IMR-90 (cell line): ENCODE data around the gene DOCK2. TPM values are rescaled to one million over a fixed set of nuclear protein-coding genes. Genes with fewer than 3 reads are reported as not detected.

Experiments used
- ATAC-seq: fragments of 200-7000 bp; cut with Tn5 transposase; 2 replicates; pipeline ENCODE4 v1.9.1; 2020; ENCODE audit warnings: low read depth, mild to moderate bottlenecking, moderate library complexity
- BruUV-seq: library from RNA; stranded (reverse); fragments of 400-500 nt; replicated peaks from 2 replicates; lab custom pipeline; 2021; lab: Mats Ljungman, UMichigan
- CTCF ChIA-PET: fragments of 300-600 bp; formaldehyde crosslinking; extraction: SDS; loops from one replicate; lab custom pipeline; 2021; ENCODE audit warnings: antibody characterized with exemption; lab: Yijun Ruan, JAX
- POLR2A ChIA-PET: fragments of 300-600 bp; sonication (Branson Sonifier 250); formaldehyde crosslinking; loops from one replicate; lab custom pipeline; 2022; ENCODE audit warnings: antibody characterized with exemption; ENCODE audit not compliant: unreplicated experiment; lab: Charles Lee
- DNase-seq: peaks from one replicate; pipeline ENCODE4 v3.0.0; 2013
- H2AFZ ChIP-seq: replicated peaks from 2 replicates; pipeline ENCODE3; 2013; ENCODE audit warnings: low read length, mild to moderate bottlenecking; ENCODE audit not compliant: poor library complexity
- H2AK5ac ChIP-seq: 2 replicates; pipeline ENCODE4 v1.6.1; 2013; ENCODE audit warnings: low read depth, low read length, inconsistent platforms
- H2AK9ac ChIP-seq: replicated peaks from 2 replicates; pipeline ENCODE3; 2013; ENCODE audit warnings: mild to moderate bottlenecking, low read depth, low read length, moderate library complexity; ENCODE audit not compliant: poor library complexity
- H2BK120ac ChIP-seq: 2 replicates; pipeline ENCODE4 v1.6.1; 2013; ENCODE audit warnings: low read depth, low read length, inconsistent platforms
- H2BK15ac ChIP-seq: 3 replicates; pipeline ENCODE4 v1.6.1; 2013; ENCODE audit warnings: low read depth, low read length, inconsistent platforms
- H2BK20ac ChIP-seq: 2 replicates; pipeline ENCODE4 v1.6.1; 2013; ENCODE audit warnings: low read depth, mild to moderate bottlenecking, inconsistent platforms, low read length, moderate library complexity
- H2BK5ac ChIP-seq: 2 replicates; pipeline ENCODE4 v1.6.1; 2013; ENCODE audit warnings: mild to moderate bottlenecking, low read depth, low read length, inconsistent platforms; ENCODE audit not compliant: poor library complexity, severe bottlenecking
- H3K14ac ChIP-seq: replicated peaks from 2 replicates; pipeline ENCODE4 v1.6.1; 2013; ENCODE audit warnings: low read depth, low read length, inconsistent platforms
- H3K18ac ChIP-seq: 2 replicates; pipeline ENCODE4 v1.6.1; 2013; ENCODE audit warnings: low read depth, low read length, control low read depth
- H3K23ac ChIP-seq: 2 replicates; pipeline ENCODE4 v1.6.1; 2013; ENCODE audit warnings: low read depth, low read length, inconsistent platforms
- H3K27ac ChIP-seq: 2 replicates; pipeline ENCODE4 v1.5.1; 2013; ENCODE audit warnings: mild to moderate bottlenecking, control low read depth, low read length; ENCODE audit not compliant: insufficient read depth
- H3K27me3 ChIP-seq: 2 replicates; pipeline ENCODE4 v1.6.1; 2013; ENCODE audit warnings: low read length; ENCODE audit not compliant: control insufficient read depth, insufficient read depth
- H3K36me3 ChIP-seq: 2 replicates; pipeline ENCODE4 v1.6.1; 2013; ENCODE audit warnings: low read length, mixed read lengths; ENCODE audit not compliant: control insufficient read depth, insufficient read depth
- H3K4ac ChIP-seq: 2 replicates; pipeline ENCODE4 v1.6.1; 2013; ENCODE audit warnings: low read depth, low read length, inconsistent platforms
- H3K4me1 ChIP-seq: 2 replicates; pipeline ENCODE4 v1.6.1; 2013; ENCODE audit warnings: low read length, mixed read lengths; ENCODE audit not compliant: control insufficient read depth, insufficient read depth
- H3K4me2 ChIP-seq: 2 replicates; pipeline ENCODE4 v1.6.1; 2013; ENCODE audit warnings: low read depth, mild to moderate bottlenecking, control low read depth, low read length, moderate library complexity
- H3K4me3 ChIP-seq: 2 replicates; pipeline ENCODE4 v1.5.1; 2013; ENCODE audit warnings: low read depth, mild to moderate bottlenecking, control low read depth, low read length, moderate library complexity; ENCODE audit not compliant: insufficient read depth
- H3K56ac ChIP-seq: 2 replicates; pipeline ENCODE4 v1.6.1; 2013; ENCODE audit warnings: low read length, inconsistent platforms; ENCODE audit not compliant: insufficient read depth; ENCODE audit errors: extremely low read depth
- H3K79me1 ChIP-seq, 2 experiments: 2 replicates each; pipeline ENCODE4 v1.6.1; 2013; ENCODE audit warnings: low read length in 2 of 2, inconsistent platforms in 1 of 2, low read depth in 1 of 2
- H3K9ac ChIP-seq: 2 replicates; pipeline ENCODE4 v1.6.1; 2013; ENCODE audit warnings: low read depth, low read length, control low read depth
- H3K9me1 ChIP-seq: 2 replicates; pipeline ENCODE4 v1.6.1; 2013; ENCODE audit warnings: low read length, inconsistent platforms; ENCODE audit not compliant: insufficient read depth
- H3K9me3 ChIP-seq: 2 replicates; pipeline ENCODE4 v1.6.1; 2013; ENCODE audit warnings: low read length; ENCODE audit not compliant: control insufficient read depth, insufficient read depth
- H4K20me1 ChIP-seq: 2 replicates; pipeline ENCODE4 v1.6.1; 2013; ENCODE audit warnings: low read length, inconsistent platforms; ENCODE audit not compliant: insufficient read depth
- H4K5ac ChIP-seq: 2 replicates; pipeline ENCODE4 v1.6.1; 2013; ENCODE audit warnings: mild to moderate bottlenecking, low read depth, low read length, control low read depth
- H4K8ac ChIP-seq, 2 experiments: 2 replicates each; pipeline ENCODE4 v1.6.1; 2013; ENCODE audit warnings: low read depth in 2 of 2, low read length in 2 of 2, control low read depth in 1 of 2, inconsistent platforms in 1 of 2
- H4K91ac ChIP-seq: 2 replicates; pipeline ENCODE4 v1.6.1; 2013; ENCODE audit warnings: low read depth, low read length, inconsistent platforms; ENCODE audit not compliant: insufficient read depth
- BHLHE40 ChIP-seq: fragments of 150-350 bp; IDR thresholded peaks from 2 replicates; pipeline ENCODE4 v1.6.1; 2016; ENCODE audit warnings: mild to moderate bottlenecking, low read depth, low read length
- CEBPB ChIP-seq: IDR thresholded peaks from 2 replicates; pipeline ENCODE4 v1.6.1; 2012; ENCODE audit warnings: low read depth, low read length, improper control_type of control experiment
- CHD1 ChIP-seq: IDR thresholded peaks from 2 replicates; pipeline ENCODE4 v1.6.1; 2012; ENCODE audit warnings: low read depth, low read length, improper control_type of control experiment
- FOS ChIP-seq: fragments of 150-350 bp; IDR thresholded peaks from 2 replicates; pipeline ENCODE4 v1.6.1; 2016; ENCODE audit warnings: low read depth, low read length
- MAFK ChIP-seq: IDR thresholded peaks from 2 replicates; pipeline ENCODE4 v1.6.1; 2012; ENCODE audit warnings: low read depth, low read length, improper control_type of control experiment
- MAZ ChIP-seq: IDR thresholded peaks from 2 replicates; pipeline ENCODE4 v1.6.1; 2012; ENCODE audit warnings: low read depth, mild to moderate bottlenecking, low read length, improper control_type of control experiment, moderate library complexity, borderline replicate concordance
- MXI1 ChIP-seq: IDR thresholded peaks from 2 replicates; pipeline ENCODE4 v1.6.1; 2012; ENCODE audit warnings: low read depth, mild to moderate bottlenecking, low read length, moderate library complexity, borderline replicate concordance
- NFE2L2 ChIP-seq: fragments of 150-350 bp; IDR thresholded peaks from 2 replicates; pipeline ENCODE4 v1.6.1; 2016; ENCODE audit warnings: low read depth, mild to moderate bottlenecking, low read length
- POLR2A ChIP-seq: IDR thresholded peaks from 2 replicates; pipeline ENCODE4 v1.6.1; 2012; ENCODE audit warnings: mild to moderate bottlenecking, low read depth, low read length
- RAD21 ChIP-seq: IDR thresholded peaks from 2 replicates; pipeline ENCODE4 v1.6.1; 2012; ENCODE audit warnings: low read length, improper control_type of control experiment
- RCOR1 ChIP-seq: IDR thresholded peaks from 2 replicates; pipeline ENCODE4 v1.6.1; 2012; ENCODE audit warnings: mild to moderate bottlenecking, low read length, improper control_type of control experiment; ENCODE audit not compliant: insufficient replicate concordance
- RFX5 ChIP-seq: IDR thresholded peaks from 2 replicates; pipeline ENCODE4 v1.8.0; 2012; ENCODE audit warnings: low read depth, mild to moderate bottlenecking, low read length, moderate library complexity
- SMC3 ChIP-seq: fragments of 150-350 bp; IDR thresholded peaks from 2 replicates; pipeline ENCODE4 v1.6.1; 2016; ENCODE audit warnings: low read depth, mild to moderate bottlenecking, antibody characterized with exemption, low read length, moderate library complexity
- WGBS, 2 experiments: methylation state at CpG; one replicate each; pipeline versions ENCODE4 v1.1.5 to v1.1.7; 2013; ENCODE audit warnings: missing lambda C conversion rate in 2 of 2; ENCODE audit not compliant: insufficient read length in 1 of 2; ENCODE audit errors: extremely low coverage in 2 of 2; 5-methylcytosine and 5-hydroxymethylcytosine counted together
- dilution Hi-C: fragments of 300-500 bp; cut with HindIII; formaldehyde crosslinking; loops from one replicate; pipeline ENCODE4 v1.14.3; 2018; ENCODE audit warnings: low sequenced_read_pairs; ENCODE audit not compliant: unreplicated experiment
- in situ Hi-C: fragments of 300-500 bp; cut with MboI; formaldehyde crosslinking; loops from 3 replicates; pipeline ENCODE4 v1.14.3; 2019; ENCODE audit warnings: low sequenced_read_pairs, inconsistent platforms, mixed read lengths
- intact Hi-C: fragments of 100-400 bp; cut with micrococcal nuclease; formaldehyde crosslinking; loops from 2 replicates; pipeline ENCODE4 v1.10.0; 2022
- polyA plus RNA-seq, 3 experiments: library from polyadenylated mRNA; depleted of rRNA; stranded (reverse); fragments of >200 nt; gene quantifications; 2 replicates each; pipeline ENCODE4 v1.2.3, GENCODE V29; 2012; ENCODE audit warnings: low replicate concordance in 1 of 3
- total RNA-seq: library from RNA; depleted of rRNA; stranded (reverse); fragments of >200 nt; gene quantifications from 2 replicates; pipeline ENCODE4 v1.2.3, GENCODE V29; 2012
- TF ChIP-seq, protein P1 (sequence below): fragments of 150-350 bp; IDR thresholded peaks from 2 replicates; pipeline ENCODE4 v1.6.1; 2016; ENCODE audit warnings: low read depth, mild to moderate bottlenecking, low read length, moderate library complexity, borderline replicate concordance
- TF ChIP-seq, protein P2 (sequence below): conservative IDR thresholded peaks from 2 replicates; pipeline ENCODE4 v1.5.1; 2012; ENCODE audit warnings: mild to moderate bottlenecking, low read depth, low read length, improper control_type of control experiment
- TF ChIP-seq, protein P3 (sequence below): fragments of 150-350 bp; IDR thresholded peaks from 2 replicates; pipeline ENCODE4 v1.6.1; 2017; ENCODE audit warnings: mild to moderate bottlenecking, antibody characterized with exemption, low read length, low read depth

Gene DOCK2
- total and polyA plus RNA-seq, 2 of the 4 experiments (the other 2 are of a cell fraction), result 0.72 to 3.0 TPM

DNA sequence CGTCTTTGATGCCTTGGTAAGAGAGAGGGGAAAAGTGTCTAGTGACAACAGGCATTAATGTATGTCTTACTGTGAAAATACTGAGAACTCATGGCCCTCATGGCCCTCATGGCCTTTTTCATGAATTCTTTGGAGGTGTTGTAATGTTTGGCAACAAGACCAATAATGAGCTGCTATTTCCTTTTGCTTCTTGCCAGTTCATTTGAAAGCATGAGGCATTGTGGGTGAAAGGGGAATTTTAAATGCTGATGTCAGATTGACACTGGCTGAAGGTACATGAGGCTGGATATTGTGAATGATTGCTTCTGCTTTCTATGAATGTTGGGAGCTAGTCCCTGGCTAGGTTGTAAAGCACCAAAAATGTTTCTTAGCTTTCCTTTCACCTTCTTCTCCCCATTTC is 79.2 kb downstream of the DOCK2 start:
- no peak overlapping the region for H2AFZ ChIP-seq
- no peaks in the 10 kb centered on the region for H3K9me3 ChIP-seq
- WGBS, 2 experiments, result no CpG with 5 or more reads among the region's 1 CpG
- H4K20me1 ChIP-seq, result no peaks in the 10 kb centered on the region; the same call in 1 of the 2 replicates
- peak overlapping the region; percentile 67; the same call in 1 of the 2 replicates for H3K18ac ChIP-seq
- no peaks in the 10 kb centered on the region for H3K79me1 ChIP-seq
- peak overlapping the region; percentile 54; the same call in 1 of the 2 replicates for H3K4ac ChIP-seq
- H3K27ac ChIP-seq, result no peak overlapping the region
- ATAC-seq (peak; percentile 42), DNase-seq (peak; percentile 74)
- ChIA-PET CTCF (interaction anchor here (0.6 to 1.5 kb wide), 3 partner anchors 8 to 264 kb away, joined by 3 to 4 read pairs (median 3); partner anchors contain the start of gene INSYN2B), POLR2A (interaction anchor here (0.6 kb wide), 1 partner anchor 874 kb away, joined by 10 read pairs; no protein-coding TSS in a partner anchor)
- H3K27me3 ChIP-seq, result no peaks in the 10 kb centered on the region
- peaks cover 15% of the 10 kb centered on the region for H3K4me1 ChIP-seq
- no peak overlapping the region for H3K4me3 ChIP-seq
- H3K9me1 ChIP-seq, result no peaks in the 10 kb centered on the region; the same call in none of the 2 replicates
- peak overlapping the region; percentile 79 for H2BK120ac ChIP-seq
- H3K23ac ChIP-seq, result no peak overlapping the region; the same call in 1 of the 2 replicates
- intact Hi-C loops, result loop anchor here (5.0 kb wide), 1 partner anchor 51 kb away; no protein-coding TSS in a partner anchor
- H2AK9ac ChIP-seq, result no peak overlapping the region
- H3K4me2 ChIP-seq, result no peak overlapping the region
- no peak overlapping the region for H3K9ac ChIP-seq
- H2AK5ac ChIP-seq, result peak overlapping the region; percentile 61
- TF ChIP-seq CHD1 (no peak), MAFK (no peak), MAZ (no peak), FOS (no peak), POLR2A (no peak), BHLHE40 (no peak), SMC3 (no peak), MXI1 (no peak), RCOR1 (no peak), NFE2L2 (no peak), CEBPB (no peak), RAD21 (no peak), RFX5 (no peak)
- TF ChIP-seq, protein P1, sequence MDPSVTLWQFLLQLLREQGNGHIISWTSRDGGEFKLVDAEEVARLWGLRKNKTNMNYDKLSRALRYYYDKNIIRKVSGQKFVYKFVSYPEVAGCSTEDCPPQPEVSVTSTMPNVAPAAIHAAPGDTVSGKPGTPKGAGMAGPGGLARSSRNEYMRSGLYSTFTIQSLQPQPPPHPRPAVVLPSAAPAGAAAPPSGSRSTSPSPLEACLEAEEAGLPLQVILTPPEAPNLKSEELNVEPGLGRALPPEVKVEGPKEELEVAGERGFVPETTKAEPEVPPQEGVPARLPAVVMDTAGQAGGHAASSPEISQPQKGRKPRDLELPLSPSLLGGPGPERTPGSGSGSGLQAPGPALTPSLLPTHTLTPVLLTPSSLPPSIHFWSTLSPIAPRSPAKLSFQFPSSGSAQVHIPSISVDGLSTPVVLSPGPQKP, result no peak
- TF ChIP-seq, protein P2, sequence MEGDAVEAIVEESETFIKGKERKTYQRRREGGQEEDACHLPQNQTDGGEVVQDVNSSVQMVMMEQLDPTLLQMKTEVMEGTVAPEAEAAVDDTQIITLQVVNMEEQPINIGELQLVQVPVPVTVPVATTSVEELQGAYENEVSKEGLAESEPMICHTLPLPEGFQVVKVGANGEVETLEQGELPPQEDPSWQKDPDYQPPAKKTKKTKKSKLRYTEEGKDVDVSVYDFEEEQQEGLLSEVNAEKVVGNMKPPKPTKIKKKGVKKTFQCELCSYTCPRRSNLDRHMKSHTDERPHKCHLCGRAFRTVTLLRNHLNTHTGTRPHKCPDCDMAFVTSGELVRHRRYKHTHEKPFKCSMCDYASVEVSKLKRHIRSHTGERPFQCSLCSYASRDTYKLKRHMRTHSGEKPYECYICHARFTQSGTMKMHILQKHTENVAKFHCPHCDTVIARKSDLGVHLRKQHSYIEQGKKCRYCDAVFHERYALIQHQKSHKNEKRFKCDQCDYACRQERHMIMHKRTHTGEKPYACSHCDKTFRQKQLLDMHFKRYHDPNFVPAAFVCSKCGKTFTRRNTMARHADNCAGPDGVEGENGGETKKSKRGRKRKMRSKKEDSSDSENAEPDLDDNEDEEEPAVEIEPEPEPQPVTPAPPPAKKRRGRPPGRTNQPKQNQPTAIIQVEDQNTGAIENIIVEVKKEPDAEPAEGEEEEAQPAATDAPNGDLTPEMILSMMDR, result no peak
- TF ChIP-seq, protein P3, sequence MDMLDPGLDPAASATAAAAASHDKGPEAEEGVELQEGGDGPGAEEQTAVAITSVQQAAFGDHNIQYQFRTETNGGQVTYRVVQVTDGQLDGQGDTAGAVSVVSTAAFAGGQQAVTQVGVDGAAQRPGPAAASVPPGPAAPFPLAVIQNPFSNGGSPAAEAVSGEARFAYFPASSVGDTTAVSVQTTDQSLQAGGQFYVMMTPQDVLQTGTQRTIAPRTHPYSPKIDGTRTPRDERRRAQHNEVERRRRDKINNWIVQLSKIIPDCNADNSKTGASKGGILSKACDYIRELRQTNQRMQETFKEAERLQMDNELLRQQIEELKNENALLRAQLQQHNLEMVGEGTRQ, result no peak
- H4K8ac ChIP-seq, result peak overlapping the region; percentile 18 to 31; a peak in 3 of 4 replicates
- peak overlapping the region; percentile 24 for H2BK5ac ChIP-seq
- H3K36me3 ChIP-seq, result no peaks in the 10 kb centered on the region
- H2BK20ac ChIP-seq, result peak overlapping the region; percentile 67
- peak overlapping the region; percentile 47; the same call in 2 of the 3 replicates for H2BK15ac ChIP-seq
- dilution Hi-C loops, result no loop called here
- in situ Hi-C loops, result no loop called here
- H4K5ac ChIP-seq, result no peak overlapping the region; the same call in 1 of the 2 replicates
- H3K56ac ChIP-seq, result no peak overlapping the region
- H3K14ac ChIP-seq, result peak overlapping the region; percentile 48
- H4K91ac ChIP-seq, result peak overlapping the region; percentile 19; the same call in 1 of the 2 replicates
- no TSS peak for BruUV-seq
